Colonic mucosa (tissue), 4 donors: ENCODE results near the gene PIP4K2B. TPM values are rescaled to one million over a fixed set of nuclear protein-coding genes. Genes with fewer than 3 reads are reported as not detected.

Source experiments
- DNase-seq: peaks from one replicate; pipeline ENCODE4 v3.0.0-alpha.2; 2020
- H3K27ac ChIP-seq: fragments of 200-600 bp; one replicate; pipeline ENCODE4 v1.8.0; 2021
- H3K27me3 ChIP-seq: fragments of 200-600 bp; one replicate; pipeline ENCODE4 v1.8.0; 2021
- H3K36me3 ChIP-seq: fragments of 200-600 bp; one replicate; pipeline ENCODE4 v1.8.0; 2021
- H3K4me1 ChIP-seq: fragments of 200-600 bp; one replicate; pipeline ENCODE4 v1.8.0; 2021; ENCODE audit warnings: mild to moderate bottlenecking
- H3K4me3 ChIP-seq: fragments of 200-600 bp; one replicate; pipeline ENCODE4 v1.8.0; 2021
- H3K9ac ChIP-seq, 2 donors: one replicate each; pipeline ENCODE4 v1.7.0; 2013; ENCODE audit warnings: control low read depth in 2 of 2, low read depth in 2 of 2, low read length in 2 of 2
- H3K9me3 ChIP-seq: fragments of 200-600 bp; one replicate; pipeline ENCODE4 v1.8.0; 2021
- intact Hi-C: fragments of 100-400 bp; cut with DNase I; formaldehyde crosslinking; loops from one replicate; pipeline ENCODE4 v1.14.1; 2022
- total RNA-seq, 2 donors: library from RNA; stranded (reverse); fragmentation: NEBNext Ultra II Directional in 1 of 2; extraction: Animal tissue kit (Norgen Biotek cat#: 25700) in 1 of 2; gene quantifications; one replicate each; pipeline ENCODE4 v1.2.1, GENCODE V29; 2021
- TF ChIP-seq, protein P1 (sequence below): fragments of 200-600 bp; IDR thresholded peaks from one replicate; pipeline ENCODE4 v1.8.0; 2022; ENCODE audit warnings: antibody characterized with exemption, mild to moderate bottlenecking
- donor health status: healthy.
- donor health status: DM: no; HTN: no; CAD: no.
- donor health status: DM: no; HTN: no; CAD: no.

PIP4K2B gene
- total RNA-seq, 2 donors from 2014 or later = 16.8 to 19.6 TPM

DNA sequence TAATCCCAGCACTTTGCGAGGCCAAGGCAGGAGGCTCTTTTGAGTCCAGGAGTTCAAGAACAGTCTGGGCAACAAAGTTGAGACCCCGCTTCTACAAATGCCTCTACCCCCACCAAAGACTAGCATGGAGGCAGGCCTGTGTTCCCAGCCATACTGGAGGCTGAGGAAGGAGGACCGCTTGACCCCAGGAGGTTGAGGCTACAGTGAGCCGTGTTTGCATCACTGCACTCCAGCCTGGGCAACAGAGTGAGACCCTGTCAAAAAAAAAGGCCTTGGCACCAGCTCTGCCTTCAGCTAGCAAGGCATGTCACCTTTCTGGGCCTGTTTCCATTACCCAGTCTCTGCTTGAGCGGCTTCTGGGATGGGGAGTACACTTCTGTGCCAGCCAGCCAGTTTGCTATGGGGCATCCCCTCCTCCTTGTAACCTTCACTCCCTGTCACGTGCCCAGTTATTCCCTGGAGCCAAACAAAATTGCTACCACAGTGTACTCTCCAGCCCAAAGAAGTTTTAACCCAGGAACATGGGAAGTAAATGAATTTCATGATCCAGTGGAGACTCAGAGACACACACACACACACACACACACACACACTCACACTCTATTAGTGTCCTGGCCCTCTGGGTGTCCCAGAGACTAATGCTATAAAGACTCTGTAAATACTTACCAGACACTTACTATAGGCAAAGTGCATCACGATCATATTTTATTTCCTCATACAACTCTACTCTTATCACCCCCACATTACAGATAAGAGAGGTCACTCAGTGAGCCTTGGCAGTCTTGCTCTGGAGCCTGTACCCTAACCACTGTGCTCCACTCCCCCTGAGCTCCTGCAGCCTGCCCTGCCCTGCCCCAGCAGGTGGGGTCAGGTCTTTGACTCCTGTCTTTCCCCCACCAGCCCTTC lies 66.7 kb downstream of the PIP4K2B start:
- intact Hi-C loops = no loop called here
- TF ChIP-seq, protein P1, sequence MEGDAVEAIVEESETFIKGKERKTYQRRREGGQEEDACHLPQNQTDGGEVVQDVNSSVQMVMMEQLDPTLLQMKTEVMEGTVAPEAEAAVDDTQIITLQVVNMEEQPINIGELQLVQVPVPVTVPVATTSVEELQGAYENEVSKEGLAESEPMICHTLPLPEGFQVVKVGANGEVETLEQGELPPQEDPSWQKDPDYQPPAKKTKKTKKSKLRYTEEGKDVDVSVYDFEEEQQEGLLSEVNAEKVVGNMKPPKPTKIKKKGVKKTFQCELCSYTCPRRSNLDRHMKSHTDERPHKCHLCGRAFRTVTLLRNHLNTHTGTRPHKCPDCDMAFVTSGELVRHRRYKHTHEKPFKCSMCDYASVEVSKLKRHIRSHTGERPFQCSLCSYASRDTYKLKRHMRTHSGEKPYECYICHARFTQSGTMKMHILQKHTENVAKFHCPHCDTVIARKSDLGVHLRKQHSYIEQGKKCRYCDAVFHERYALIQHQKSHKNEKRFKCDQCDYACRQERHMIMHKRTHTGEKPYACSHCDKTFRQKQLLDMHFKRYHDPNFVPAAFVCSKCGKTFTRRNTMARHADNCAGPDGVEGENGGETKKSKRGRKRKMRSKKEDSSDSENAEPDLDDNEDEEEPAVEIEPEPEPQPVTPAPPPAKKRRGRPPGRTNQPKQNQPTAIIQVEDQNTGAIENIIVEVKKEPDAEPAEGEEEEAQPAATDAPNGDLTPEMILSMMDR = no peak
- Histone ChIP-seq H3K27ac (peak overlapping the region; percentile 92), H3K4me1 (peaks cover 25% of the 10 kb centered on the region), H3K9ac (peak overlapping the region in 1 of 2 donors; percentile 99), H3K27me3 (no peaks in the 10 kb centered on the region), H3K9me3 (no peaks in the 10 kb centered on the region), H3K36me3 (no peaks in the 10 kb centered on the region), H3K4me3 (peak overlapping the region; percentile 71)
- peak; percentile 72 for DNase-seq

DNA sequence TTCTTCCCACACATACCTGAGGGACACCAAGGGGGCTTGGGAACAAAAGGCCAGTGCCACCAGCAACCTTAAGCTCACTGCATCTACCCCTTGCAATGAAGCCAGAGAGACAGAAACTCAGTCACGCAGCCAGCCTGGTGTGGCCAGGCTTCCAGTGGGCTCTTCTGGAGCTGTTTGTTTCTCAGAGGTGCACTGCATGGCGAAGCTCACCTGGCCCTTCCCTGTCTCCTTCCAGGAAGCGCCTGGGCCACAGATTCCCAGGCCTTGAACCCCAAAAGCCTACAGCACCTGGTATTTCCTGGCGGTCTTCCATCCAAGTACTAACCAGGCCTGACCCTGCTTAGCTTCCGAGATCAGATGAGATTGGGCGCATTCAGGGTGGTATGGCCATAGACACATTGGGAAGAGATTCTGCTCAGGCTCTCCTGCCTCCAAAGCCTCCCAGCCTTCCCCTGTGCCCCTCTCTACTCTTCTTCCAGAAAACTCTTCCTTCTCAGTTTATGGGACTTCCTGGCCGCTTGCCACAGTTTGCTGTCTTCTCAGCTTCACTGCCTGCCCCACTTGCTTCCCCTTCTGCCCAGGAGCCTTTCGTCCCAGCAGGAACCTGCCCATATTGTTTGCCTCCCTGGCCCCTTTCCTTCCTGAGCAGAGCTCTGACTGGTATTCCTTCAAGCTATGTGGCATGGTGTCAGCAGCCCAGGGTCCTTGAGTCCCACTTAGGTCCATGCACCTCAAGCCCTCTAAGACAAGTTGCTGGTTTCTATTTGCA lies 67.6 kb downstream of the PIP4K2B start:
- H3K36me3 ChIP-seq = no peaks in the 10 kb centered on the region
- no peaks in the 10 kb centered on the region for H3K9me3 ChIP-seq
- H3K27ac ChIP-seq = peak overlapping the region; percentile 92
- TF ChIP-seq, protein P1 = no peak
- peak overlapping the region; percentile 71 for H3K4me3 ChIP-seq
- intact Hi-C loops = no loop called here
- H3K4me1 ChIP-seq = peaks cover 25% of the 10 kb centered on the region
- peak; percentile 77 for DNase-seq
- peak overlapping the region; percentile 25 to 99 for H3K9ac ChIP-seq
- no peaks in the 10 kb centered on the region for H3K27me3 ChIP-seq

DNA sequence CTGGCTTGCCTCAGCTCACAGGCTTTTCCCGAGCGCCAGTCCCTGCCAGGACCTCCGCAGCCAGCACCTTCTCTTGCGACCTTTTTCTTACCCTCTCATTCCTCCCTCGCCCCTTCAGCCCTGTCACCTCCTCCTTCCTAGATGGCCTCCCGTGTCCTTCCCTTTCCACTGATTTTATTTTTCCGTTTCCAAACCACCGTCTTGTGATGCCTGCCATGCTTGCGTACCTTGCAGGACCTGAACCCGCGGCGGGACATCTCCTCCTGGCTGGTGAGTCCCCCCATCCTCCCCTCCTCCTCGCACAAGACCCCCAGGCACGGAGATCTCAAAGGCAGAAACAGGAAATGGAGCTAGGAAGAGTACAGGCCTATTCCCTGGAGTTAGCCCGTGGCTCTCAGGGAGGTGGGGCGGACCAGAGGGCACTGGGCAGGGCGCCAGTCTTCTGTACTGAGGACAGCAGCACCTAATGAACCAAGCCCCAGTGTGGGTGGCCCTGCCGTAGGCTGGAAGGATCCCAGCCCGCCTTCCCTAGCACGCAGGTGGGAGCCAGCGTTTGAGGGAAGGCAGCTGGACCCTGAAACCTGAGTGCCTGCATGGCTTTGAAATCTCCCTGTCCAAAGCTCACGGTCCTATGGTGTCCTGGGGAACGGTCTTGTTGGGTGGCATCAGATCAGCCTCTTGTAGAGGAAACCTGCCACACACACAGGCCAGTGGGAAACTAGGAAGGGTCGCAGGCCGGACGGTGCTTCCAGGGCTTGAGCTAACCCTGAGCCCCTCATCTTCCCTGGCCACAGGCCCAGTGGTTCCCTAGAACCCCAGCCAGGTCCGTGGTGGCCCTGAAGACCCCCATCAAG lies 68.6 kb downstream of the PIP4K2B start:
- Histone ChIP-seq H3K9me3 (no peaks in the 10 kb centered on the region), H3K36me3 (no peaks in the 10 kb centered on the region), H3K4me3 (peak overlapping the region; percentile 71), H3K27ac (peak overlapping the region; percentile 92), H3K4me1 (peaks cover 25% of the 10 kb centered on the region), H3K27me3 (no peaks in the 10 kb centered on the region), H3K9ac (peak overlapping the region; percentile 82 to 99)
- intact Hi-C loops = no loop called here
- DNase-seq = peak; percentile 95
- TF ChIP-seq, protein P1 = no peak

DNA sequence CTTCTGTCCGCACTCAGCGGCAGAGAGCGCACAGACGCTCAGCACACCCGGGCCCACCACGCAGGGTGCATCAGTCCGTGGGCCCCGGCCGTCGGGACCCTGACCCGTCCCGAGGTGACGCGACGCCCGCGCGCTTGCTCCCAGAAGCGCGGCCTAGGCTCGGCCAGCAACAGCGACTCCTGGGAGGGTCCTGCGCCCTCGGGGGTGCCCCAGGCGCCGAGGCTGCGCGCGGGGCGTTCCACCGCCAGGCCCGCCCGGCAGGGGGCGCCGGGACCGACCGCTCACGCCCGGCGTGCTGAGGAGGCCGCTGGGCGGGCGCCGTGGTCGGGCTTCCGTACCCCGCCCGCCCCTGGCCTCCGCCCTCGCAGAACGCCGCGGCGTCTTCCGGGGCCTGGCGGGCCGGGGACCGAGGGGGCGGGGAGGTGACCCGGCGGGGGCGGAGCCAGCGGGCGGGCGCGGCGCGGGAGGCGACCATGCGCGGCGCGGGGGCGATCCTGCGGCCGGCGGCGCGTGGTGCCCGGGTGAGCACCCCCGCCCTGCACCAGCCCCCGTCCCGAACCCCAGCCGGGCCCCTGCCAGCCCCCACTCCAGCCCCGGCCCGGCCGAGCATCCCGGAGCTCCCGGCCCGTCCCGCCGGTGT lies 69.3 kb downstream of the PIP4K2B start, which contains the start of gene CISD3:
TSS of gene CISD3 (plus strand) at position 456 of the 640 bp plus-strand sequence. CDS start at position 474, 18 bp downstream.
- Histone ChIP-seq H3K27ac (peak within 1 kb of the TSS; percentile 92), H3K36me3 (no peaks in the 10 kb centered on the region), H3K4me3 (peak within 1 kb of the TSS; percentile 71), H3K27me3 (no peaks in the 10 kb centered on the region), H3K9ac (peak within 1 kb of the TSS; percentile 88 to 99), H3K4me1 (peaks cover 28% of the 10 kb centered on the region), H3K9me3 (no peaks in the 10 kb centered on the region)
- TF ChIP-seq, protein P1 = peak; percentile 62
- peak; percentile 88 for DNase-seq
- intact Hi-C loops = no loop called here
